GM18873 (cell line): ENCODE measurements around the gene MSH3.

Experiments used
- ATAC-seq: cut with Tn5 transposase; IDR thresholded peaks from one replicate; pipeline ENCODE4 v1.9.1; 2021; ENCODE audit warnings: mild to moderate bottlenecking, moderate library complexity, moderate number of reproducible peaks; ENCODE audit not compliant: unreplicated experiment, low FRiP score

Gene MSH3

DNA sequence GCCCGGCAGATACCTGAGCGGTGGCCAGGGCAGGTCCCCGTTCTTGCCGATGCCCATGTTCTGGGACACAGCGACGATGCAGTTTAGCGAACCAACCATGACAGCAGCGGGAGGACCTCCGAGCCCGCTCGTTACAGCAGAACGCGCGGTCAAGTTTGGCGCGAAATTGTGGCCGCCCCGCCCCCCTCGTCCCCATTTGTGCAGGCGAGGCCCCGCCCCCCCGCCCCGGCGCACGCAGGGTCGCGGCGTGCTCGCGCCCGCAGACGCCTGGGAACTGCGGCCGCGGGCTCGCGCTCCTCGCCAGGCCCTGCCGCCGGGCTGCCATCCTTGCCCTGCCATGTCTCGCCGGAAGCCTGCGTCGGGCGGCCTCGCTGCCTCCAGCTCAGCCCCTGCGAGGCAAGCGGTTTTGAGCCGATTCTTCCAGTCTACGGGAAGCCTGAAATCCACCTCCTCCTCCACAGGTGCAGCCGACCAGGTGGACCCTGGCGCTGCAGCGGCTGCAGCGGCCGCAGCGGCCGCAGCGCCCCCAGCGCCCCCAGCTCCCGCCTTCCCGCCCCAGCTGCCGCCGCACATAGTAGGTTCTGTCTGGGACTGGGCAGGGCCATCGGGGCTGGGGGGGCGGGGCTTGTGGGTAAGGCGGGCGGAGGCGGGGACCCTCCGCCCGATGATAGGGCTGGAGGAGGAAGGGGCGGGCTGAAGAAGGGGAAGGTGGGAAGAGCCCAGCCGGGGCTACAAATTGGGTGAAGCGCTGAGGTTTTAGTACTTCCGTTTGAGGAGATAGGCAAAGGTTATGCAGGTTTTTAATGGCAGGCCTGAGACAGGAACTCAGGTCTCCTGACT, at the start of gene MSH3, which contains the start of gene DHFR:
TSS of gene MSH3 (plus strand) at position 262 of the 840 bp plus-strand sequence. CDS start at position 338, 76 bp downstream.
TSS of gene DHFR (minus strand) at position 593 of the 840 bp plus-strand sequence. CDS start at position 99, 494 bp downstream.
- peak; percentile 32 for ATAC-seq

DNA sequence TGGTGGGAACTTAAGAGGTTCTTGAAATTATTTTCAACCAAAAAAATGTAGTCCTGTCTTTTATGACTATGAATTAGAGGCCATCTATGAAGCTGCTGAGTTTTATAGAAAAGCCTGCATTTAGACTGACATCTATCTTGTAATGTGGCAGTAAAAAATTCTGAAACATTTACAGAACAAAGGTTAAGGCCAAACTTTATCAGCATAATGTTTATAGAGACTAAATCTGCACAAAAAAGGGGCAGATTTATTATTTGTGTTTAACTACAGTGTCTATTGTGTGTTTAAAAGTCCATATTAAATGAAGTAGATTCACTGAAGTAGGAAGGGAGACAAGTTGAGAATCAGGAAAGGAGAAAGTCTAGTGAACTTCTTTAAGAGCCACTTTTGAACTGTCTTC, 47.1 kb upstream of the MSH3 start:
- no peak for ATAC-seq

DNA sequence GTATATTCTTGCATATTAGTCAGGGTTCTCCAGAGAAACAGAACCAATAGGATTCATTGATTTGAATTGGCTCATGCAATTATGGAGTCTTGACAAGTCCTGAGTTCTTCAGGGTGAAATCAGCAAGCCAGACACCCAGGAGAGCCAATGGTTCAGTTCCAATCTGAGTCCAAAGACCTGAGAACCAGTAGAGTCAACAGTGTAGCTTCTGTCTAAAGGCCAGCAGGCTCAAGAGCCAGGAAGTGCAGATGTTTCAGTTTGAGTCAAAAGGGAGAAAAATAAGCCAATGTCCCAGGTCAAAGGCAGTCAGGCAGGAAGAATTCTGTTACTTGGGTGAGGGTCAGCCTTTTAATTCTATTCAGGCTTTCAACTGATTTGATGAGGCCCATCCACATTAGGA, 46.6 kb upstream of the MSH3 start:
- peak; percentile 75 for ATAC-seq

DNA sequence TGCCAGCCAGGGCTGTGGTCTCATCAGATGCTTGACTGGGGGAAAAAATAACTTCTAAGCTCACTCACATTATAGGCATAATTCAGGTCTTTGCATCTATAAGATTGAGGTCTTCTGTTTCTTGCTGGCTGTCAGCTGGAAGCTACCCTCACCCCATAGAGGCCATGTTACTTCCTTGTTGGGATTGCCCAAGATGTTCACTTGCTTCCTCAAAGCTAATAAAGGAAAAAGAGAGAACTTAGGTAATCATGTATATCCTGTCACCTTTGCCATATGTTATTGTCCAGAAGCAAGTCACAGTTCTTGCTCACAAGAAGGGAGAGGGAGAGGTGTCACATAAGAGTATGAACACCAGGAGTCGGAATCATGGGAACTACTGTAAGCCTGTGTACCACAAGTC, 45.7 kb upstream of the MSH3 start:
- ATAC-seq: no peak

DNA sequence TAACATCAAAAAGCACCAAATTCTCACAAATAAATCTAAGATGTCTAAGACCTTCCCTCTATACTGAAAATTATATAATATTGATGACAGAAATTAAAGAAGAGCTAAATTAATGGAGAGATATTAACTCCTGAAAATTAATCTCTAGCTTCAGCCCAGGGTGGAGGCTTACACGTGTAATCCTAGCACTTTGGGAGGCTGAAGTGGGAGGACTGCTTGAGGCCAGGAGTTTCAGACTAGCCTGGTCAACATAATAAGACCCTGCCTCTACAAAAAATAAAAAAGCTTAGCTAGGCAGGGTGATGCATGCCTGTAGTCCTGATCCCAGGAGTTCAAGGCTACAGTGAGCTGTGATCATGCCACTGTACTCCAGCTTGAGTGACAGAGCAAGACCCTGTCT, 44.8 kb upstream of the MSH3 start:
- ATAC-seq: no peak

DNA sequence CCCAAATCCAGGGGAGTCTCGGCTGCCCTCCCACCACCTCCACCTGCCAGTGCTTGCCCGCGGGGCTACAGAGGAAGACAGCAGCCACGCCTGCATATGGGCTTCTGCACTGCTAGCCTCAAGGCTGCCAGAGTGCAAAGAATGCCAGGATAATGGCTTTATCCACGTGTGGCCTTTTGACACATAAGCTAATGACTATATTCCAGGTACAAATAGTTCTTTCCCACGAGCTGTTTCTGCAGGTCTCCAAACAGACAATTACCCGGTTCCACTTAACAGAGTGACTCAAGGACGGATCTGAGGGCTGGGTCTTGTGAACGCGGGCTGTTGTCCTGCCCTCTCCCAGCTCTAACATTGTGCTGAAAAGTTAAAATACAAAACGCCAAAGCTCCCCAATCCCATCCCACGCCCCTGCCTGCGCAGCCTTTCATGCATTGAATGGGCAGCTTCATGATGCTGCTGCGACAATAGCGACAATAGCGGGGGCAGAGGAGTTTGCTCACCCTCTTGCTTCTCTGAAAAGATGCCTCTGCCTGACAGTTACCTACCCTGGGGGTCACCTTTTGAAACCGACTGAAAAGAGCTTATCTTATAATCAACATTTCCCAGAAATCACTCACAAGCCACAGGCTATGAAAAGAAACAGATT, 39.1 kb upstream of the MSH3 start:
- no peak for ATAC-seq

DNA sequence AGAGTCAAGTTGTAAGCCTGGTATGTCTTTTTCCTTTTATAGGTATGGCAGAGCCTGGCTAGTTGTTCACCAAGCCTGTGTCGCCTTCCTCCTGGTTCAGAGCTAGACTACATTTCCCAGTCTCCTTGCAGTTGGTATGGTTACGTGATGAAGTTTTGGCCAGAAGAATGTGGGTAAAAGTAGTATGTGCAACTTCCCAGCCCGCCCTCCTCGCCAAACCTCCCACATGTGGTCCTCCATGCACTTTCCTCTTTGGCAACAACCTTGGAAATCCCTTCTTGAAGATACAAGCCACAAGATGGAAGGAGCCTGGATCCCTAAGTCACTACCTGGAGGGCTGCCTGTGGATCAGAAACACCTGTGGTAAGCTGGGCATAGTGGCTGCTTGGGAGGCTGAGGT, 36.0 kb upstream of the MSH3 start:
- no peak for ATAC-seq

DNA sequence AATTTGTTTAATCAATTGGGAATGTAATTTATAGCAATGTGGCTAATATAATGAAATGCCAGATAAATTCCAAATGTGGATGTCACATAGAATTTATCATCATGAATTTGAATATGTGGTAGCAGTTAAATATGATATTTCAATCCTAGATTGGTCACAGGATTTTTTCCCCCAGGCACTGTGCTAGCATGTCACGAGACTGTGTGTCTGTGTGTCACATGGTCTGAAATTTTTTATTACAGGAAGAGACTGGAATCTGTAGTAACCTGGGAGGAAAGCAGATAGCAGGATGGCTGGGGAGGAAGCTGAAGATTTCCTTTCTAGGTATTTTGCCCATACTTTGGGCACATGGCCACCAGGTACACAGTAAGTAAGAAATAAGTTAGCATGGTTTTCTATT, 35.4 kb upstream of the MSH3 start:
- ATAC-seq: no peak

DNA sequence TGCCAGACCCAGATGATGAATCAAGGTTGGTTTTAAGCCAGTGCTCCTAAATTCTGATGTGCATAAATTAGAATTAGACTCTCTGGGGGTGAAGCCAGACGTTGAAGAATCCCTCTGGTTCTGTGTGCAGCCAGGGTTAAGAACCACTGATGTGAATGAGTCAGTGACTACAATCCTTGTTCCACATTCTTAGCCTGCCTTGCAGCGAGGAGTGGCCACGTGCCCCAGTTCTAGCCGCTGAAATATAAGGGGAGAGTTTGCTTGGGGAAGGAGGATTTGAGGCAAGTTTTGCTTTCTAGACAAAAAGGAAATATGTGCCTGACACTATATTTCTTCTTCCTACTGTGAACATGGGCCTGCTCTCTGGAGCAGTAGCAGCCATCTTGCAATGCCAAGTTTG, 34.2 kb upstream of the MSH3 start:
- ATAC-seq: no peak

DNA sequence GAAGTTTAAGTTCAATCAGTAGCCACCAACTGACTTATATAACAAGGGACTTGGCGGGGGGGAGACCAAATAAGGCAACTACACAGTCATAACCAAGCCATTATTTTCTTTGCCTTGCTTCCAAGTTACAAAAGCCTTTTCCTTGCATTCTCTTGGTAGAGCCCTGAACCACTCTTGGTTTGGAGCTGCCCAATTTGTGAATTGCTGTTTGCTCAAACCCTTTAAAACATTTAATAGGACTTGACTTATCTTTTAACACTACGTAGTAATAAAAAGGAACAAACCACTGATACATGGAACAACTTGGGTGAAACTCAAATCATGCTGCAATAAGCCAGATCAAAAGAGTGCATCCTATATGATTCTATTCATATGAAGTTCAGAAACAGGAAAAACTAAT, 31.7 kb upstream of the MSH3 start:
- no peak for ATAC-seq

DNA sequence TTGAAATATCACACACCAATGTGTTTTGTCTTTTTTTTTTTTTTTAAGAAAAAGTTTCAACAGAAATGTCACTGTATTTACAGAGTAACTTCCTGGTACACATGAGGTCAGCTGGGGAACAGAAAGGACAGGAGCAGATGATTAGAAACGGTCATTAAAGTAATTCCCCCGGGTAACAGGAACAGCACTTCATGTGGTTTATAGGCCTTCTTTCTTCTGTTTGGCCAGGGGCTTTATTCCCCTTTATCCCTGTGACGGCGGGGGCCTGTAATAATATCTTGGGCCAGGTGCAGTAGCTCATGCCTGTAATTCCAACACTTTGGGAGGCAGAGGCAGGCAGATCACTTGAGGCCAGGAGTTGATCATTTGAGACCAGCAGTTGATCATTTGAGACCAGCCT, 30.5 kb upstream of the MSH3 start:
- no peak for ATAC-seq

DNA sequence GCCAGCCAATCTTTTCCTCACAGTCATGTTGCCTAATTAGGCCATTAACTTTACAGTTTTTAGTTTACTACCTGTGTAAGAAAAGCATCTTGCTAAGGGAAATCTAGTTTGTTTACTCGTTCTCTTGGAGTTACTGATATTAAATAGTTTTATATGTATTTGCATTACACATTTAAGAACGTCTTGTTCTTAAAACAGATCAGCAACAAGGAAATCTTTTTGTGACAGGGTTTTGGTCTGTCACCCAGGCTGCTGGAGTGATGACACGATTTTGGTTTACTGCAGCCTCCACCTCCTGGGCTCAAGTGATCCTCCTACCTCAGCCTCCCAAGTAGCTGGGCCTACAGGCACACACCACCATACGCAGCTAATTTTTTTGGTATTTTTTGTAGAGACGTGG, 29.2 kb upstream of the MSH3 start:
- ATAC-seq: no peak

DNA sequence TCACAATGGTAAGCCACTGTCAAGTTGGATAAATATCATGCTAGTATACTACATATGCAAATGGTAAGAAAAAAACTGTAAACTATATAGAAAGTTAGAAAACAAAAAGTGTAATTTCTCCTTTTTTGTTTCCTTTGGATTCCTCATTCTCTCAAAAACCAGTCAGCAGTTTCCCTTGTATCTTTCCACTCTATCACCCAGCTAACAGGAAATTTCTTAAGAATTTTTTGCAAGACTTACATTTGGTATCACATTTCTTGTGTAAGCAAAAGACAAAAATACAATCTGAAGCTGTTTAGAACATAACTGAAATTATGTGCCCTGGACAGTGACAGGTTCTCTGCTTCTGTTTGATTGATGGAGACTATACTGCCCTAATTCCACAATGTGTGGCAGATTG, 25.2 kb upstream of the MSH3 start:
- ATAC-seq: no peak

DNA sequence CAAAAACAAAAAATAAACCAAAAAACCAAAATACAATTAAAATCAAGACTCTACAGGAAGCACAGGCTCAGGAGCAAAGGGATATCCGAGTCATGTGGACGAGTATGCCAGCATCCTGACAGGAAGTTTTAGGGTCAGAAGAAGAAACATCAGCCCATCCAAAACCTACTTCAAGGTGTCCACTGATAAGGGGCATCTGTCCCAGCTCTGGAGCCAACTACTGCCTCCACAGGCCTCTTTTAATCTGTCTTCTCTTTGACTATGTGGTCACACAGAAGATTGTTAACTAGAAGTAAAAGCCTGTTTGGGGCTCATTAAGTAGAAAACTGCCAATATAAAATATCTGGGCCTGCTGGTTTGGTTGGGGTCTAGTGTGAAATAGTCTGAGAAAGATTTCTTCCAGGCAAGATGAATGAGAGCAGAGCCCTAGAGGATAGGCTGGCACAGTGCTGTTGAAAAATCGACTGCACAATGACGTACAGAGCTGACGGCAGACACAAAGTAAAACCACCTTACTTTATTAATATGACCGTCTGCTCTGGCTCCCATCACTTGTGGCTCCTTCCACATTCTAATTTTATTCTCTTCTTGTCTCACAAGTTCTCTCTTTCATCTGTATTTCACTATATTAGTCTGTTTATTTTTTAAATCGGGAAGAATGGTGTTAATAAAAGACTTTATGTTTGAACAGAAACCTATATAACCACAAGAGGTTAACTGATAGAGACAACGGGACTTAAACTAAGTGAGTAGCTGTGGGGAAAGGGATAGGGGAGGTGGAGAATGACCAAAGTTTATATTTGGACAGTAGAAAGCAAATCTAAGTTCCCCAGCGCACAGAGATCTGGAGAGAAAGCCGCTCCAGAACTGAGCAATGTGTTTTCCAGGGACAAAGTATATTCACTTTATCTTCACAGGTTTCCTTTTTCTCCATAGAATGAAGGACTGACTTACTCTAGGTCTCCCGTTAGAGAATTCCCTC, 22.9 kb upstream of the MSH3 start:
- no peak for ATAC-seq

DNA sequence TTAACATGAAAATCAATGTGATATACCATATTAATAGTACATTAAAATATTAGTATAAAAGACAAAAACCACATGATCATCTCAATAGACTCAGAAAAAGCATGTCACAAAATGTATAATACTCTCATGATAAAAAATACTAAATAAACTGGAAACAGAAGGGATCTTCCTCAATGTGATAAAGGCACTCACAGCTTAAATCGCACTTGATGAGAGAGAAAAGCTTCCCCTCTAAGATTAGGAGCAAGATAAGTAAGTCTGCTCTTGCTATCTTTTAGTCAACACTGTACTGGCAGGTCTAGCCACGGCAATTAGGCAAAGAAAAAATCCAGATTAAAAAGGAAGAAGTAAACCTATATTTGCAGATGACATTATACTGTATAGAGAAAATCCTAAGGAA, 21.8 kb upstream of the MSH3 start:
- no peak for ATAC-seq

DNA sequence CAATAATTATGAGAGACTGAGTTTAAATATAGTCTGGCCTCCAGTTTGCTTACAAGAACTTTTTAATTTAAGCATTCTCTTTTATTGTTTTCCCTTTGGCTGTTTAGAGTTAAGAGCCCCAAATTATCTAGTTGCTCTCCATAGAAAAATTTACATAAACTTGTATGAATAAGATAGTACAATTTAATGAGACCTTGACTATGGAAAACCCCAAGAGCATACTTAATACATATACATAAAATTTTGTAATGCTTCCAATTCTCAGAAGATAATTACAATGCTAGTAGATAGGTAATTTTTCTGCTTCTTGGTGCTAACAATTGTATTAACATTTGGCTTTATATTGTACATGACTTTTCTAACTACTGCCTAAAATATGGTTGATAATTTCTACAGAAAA, 20.3 kb upstream of the MSH3 start:
- no peak for ATAC-seq

DNA sequence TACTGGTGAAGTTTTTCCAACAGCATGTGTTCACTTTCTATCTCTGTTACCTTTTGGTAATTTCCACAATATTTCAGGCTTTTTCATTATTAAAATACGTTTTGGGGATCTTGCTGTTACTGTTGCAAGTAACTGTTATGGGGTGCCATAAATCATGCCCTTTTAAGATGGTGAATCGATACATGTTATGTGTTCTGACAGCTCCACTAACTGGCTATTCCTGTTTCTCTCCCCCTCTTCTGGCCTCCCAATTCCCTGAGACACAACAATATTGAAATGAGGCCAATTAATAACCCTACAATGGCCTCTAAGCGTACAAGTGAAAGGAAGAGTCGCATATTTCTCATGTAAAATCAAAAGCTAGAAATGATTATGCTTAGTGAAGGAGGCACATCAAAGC, 13.1 kb upstream of the MSH3 start:
- ATAC-seq: no peak

DNA sequence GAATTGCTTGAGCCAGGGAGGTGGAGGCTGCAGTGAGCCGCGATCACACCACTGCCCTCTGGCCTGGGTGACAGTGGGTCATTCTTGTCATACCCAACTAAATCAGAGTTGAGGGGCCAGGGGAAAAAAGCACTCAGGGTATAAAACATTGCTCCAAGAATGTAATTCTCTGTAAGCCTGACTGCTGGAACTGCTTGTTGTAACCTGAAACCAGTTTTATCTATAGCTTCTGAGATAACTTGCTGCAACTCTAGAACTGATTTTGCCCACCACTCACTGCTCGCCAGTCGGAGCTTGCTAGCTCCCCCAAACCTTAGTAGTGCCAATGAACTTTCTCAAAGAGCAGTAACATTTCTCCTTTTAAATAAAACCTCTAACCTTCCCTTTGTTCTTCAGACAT, 9.6 kb upstream of the MSH3 start:
- no peak for ATAC-seq

DNA sequence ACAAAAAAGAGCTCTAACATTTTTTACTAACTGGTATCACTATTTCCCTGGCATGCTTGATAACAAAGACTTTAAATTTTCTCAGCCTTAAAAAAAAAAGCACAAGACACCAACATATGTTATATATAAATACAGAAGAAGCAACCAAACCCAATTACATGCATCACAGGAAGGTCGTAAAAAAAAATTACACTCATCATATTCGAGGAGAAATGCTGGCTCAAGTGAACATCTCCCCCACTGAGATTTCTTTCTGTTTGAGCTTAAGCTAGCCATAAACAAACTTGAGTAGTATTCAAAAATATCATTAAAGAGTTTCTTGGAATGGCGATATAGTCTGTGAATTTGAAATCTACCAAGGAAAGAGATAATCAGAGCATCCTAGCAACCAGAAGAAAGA, 7.5 kb upstream of the MSH3 start:
- ATAC-seq: no peak

DNA sequence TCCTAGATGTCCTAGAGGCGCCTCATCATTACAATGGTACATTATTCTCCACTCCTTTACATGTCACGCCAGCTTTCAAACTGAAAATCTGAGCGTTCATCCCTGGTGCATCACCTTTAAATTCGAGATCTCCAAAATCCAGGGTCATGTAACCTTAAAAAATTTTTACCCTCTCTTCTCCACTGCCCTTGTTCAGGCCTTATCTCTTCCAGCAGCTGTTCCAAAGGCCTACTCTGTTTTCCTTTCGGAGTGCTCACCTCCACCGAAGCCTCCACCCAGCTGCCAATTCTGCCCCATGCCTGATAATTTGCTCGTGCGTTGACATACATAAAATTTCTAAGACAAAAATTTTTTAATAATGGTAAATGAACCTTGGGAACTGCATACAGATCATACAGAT, 950 bp upstream of the MSH3 start:
- no peak for ATAC-seq

DNA sequence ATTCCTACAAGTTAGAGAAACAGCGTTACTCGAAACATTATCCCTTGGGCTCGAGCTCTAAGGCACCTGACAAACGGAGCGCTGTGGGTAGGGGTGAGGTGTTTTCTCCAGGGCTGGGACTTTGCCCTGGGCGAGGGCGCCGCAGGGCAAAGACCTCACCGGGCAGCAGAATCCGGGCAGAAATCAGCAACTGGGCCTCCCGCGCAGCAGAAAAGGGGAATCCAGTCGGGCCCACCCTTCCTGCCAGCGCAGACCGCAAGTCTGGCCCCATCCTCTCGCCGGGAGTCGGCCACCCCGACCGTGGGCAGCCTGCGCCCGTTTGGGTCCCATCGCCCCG, 430 bp upstream of the MSH3 start:
- ATAC-seq: no peak
